Stimulated activated naive CD4-positive, alpha-beta T cell treated with Interleukin-2 at 50 U/mL for 16 hours (primary cell): ENCODE measurements around the gene MCU.
"Not testable (repeated sequence)": the region's sequence is repeated elsewhere in the genome, so short reads cannot be mapped to it uniquely, and the experiment has no call there.

Source experiments
- DNase-seq: peaks from one replicate; lab custom pipeline; 2025; lab: John Stamatoyannopoulos, UW

MCU gene

GRCh38 chr10:72762042-72762441 lies 70.1 kb downstream of the MCU start:
- DNase-seq: no peak

GRCh38 chr10:72763201-72763600 lies 71.3 kb downstream of the MCU start:
- DNase-seq: no peak

GRCh38 chr10:72764151-72764550 lies 72.2 kb downstream of the MCU start:
- DNase-seq: no peak

GRCh38 chr10:72765051-72765745 lies 73.3 kb downstream of the MCU start:
- DNase-seq: no peak

GRCh38 chr10:72771195-72771594 lies 79.3 kb downstream of the MCU start:
- DNase-seq: not testable (repeated sequence)

GRCh38 chr10:72772031-72772430 lies 80.1 kb downstream of the MCU start:
- no peak for DNase-seq

GRCh38 chr10:72779874-72780273 lies 87.9 kb downstream of the MCU start:
- DNase-seq: no peak

- no peak for DNase-seq
These were observed 90.8 kb downstream of the MCU start for GRCh38 chr10:72782649-72783330.

GRCh38 chr10:72783410-72783833 lies 91.5 kb downstream of the MCU start:
- DNase-seq: no peak

GRCh38 chr10:72784551-72785351 lies 92.8 kb downstream of the MCU start:
- DNase-seq: no peak

GRCh38 chr10:72785409-72785808 lies 93.5 kb downstream of the MCU start:
- no peak for DNase-seq

GRCh38 chr10:72790216-72790990 lies 98.5 kb downstream of the MCU start:
- DNase-seq: no peak

- no peak for DNase-seq
These were observed 100.3 kb downstream of the MCU start for GRCh38 chr10:72792288-72792687.

- DNase-seq: no peak
These were observed 101.8 kb downstream of the MCU start for GRCh38 chr10:72793752-72794151.

- DNase-seq: no peak
These were observed 102.3 kb downstream of the MCU start for GRCh38 chr10:72794260-72794659.

- DNase-seq: no peak
These were observed 104.1 kb downstream of the MCU start for GRCh38 chr10:72796042-72796441.

- DNase-seq: no peak
These were observed 104.6 kb downstream of the MCU start for GRCh38 chr10:72796538-72796937.

GRCh38 chr10:72800000-72800740 lies 108.2 kb downstream of the MCU start:
- DNase-seq: no peak

- DNase-seq: no peak
These were observed 108.8 kb downstream of the MCU start for GRCh38 chr10:72800741-72801092.

GRCh38 chr10:72801263-72801868 lies 109.4 kb downstream of the MCU start:
- no peak for DNase-seq

GRCh38 chr10:72802332-72802731 lies 110.4 kb downstream of the MCU start:
- no peak for DNase-seq
